HFF-Myc (cell line): ENCODE results near the gene SLC16A9.

Experiments used
- DNase-seq: peaks from one replicate; pipeline ENCODE4 v3.0.0-alpha.2; 2011; ENCODE audit warnings: low read depth; ENCODE audit errors: extremely low read depth
- H3K4me3 ChIP-seq: replicated peaks from 2 replicates; pipeline ENCODE4 v1.5.1; 2011; ENCODE audit warnings: low read depth, mild to moderate bottlenecking, control low read depth, low read length
- TF ChIP-seq, protein P1 (sequence below): IDR thresholded peaks from 2 replicates; pipeline ENCODE4 v1.5.1; 2012; ENCODE audit warnings: mild to moderate bottlenecking, low read depth, low read length, control low read depth; ENCODE audit errors: missing control alignments

SLC16A9 gene

DNA sequence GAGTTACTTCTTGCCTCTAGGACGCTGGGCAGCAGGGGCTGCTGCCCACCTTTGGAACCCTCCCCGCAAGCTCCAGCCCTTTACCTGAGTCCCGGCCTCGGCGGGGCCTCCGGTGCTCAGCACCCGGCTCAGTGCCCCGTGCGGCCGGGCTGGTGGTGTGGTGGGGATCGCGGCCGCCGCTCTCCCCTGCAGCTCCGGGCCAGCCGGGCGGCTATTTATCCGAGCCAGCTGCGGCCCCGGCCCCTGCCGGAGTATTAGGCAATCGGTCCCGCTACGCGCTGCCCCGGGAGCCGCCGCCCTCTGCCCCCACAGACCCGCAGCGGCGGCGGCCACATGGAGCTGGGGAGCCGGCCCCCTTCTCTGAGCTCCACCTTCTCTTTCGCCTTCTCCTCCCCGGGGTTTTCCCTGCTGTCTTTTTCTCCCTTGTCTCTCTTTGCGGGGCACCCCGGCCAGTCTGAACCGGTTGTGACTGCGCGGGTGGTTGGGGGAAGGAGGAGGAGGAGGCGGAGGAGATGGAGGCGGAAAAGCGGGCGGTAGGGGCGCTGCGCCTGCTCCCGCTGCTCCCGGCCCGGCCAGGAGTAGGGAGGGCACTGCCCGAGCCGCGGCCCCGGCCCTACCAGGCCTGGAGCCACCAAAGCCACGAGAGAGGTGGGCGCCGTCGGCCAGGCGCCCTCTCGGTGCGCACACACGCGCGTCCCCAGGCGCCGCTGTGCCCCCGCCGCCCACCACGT is at the start of gene SLC16A9:
Gene SLC16A9, minus strand, starts transcription at position 456 of the 731 bp plus-strand sequence. CDS start 25,559 bp downstream, outside the sequence.
- peak within 1 kb of the TSS; percentile 45 for H3K4me3 ChIP-seq
- peak; percentile 2 for DNase-seq
- TF ChIP-seq, protein P1, sequence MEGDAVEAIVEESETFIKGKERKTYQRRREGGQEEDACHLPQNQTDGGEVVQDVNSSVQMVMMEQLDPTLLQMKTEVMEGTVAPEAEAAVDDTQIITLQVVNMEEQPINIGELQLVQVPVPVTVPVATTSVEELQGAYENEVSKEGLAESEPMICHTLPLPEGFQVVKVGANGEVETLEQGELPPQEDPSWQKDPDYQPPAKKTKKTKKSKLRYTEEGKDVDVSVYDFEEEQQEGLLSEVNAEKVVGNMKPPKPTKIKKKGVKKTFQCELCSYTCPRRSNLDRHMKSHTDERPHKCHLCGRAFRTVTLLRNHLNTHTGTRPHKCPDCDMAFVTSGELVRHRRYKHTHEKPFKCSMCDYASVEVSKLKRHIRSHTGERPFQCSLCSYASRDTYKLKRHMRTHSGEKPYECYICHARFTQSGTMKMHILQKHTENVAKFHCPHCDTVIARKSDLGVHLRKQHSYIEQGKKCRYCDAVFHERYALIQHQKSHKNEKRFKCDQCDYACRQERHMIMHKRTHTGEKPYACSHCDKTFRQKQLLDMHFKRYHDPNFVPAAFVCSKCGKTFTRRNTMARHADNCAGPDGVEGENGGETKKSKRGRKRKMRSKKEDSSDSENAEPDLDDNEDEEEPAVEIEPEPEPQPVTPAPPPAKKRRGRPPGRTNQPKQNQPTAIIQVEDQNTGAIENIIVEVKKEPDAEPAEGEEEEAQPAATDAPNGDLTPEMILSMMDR: peak; percentile 28

DNA sequence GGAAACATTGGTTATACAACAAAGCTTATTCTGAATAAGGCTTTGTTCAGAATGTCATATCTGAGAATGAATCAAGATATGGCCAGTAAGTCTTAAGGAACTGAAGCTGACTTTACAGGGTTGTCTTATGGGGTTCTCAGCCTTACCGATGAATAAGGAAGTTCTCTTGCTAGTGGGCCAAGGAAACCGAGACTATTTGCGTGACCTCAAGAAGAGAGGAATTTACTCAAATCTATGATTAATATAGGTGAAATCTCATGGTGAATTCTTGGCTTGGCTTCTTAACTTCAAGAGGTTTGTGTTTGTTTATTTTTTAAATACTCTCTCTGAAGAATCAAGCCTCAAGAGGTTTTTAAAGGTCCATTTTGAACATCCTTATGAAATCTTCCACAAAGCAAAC is 48.3 kb upstream of the SLC16A9 start:
- H3K4me3 ChIP-seq: no peak overlapping the region
- no peak for DNase-seq
- TF ChIP-seq, protein P1: no peak

GRCh38 chr10:59754951-59755350 is 45.3 kb upstream of the SLC16A9 start:
- no peak overlapping the region for H3K4me3 ChIP-seq
- TF ChIP-seq, protein P1: no peak
- DNase-seq: no peak

DNA sequence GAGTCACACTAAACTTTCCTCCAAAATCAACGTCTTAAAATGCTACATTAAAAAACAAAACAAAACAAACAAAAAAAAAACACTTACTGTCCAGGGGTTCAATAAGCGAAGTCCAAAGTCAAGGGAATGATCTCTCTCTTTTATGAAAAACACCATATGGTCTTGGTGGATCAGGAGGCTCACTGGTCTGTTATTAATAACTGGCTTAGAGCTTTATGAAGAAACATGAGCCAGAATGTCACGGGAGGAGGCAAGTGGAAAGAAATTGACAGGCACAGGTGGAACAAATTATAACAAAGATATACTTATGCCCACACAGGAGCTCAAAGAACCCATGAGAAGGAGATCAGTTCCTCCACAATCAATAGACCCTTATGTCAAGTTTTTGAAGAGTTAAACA is 43.6 kb upstream of the SLC16A9 start, which contains the start of gene MRLN:
Gene MRLN, minus strand, starts transcription at position 189 of the 400 bp plus-strand sequence.
- no peak within 1 kb of the TSS for H3K4me3 ChIP-seq
- no peak for DNase-seq
- TF ChIP-seq, protein P1: no peak

DNA sequence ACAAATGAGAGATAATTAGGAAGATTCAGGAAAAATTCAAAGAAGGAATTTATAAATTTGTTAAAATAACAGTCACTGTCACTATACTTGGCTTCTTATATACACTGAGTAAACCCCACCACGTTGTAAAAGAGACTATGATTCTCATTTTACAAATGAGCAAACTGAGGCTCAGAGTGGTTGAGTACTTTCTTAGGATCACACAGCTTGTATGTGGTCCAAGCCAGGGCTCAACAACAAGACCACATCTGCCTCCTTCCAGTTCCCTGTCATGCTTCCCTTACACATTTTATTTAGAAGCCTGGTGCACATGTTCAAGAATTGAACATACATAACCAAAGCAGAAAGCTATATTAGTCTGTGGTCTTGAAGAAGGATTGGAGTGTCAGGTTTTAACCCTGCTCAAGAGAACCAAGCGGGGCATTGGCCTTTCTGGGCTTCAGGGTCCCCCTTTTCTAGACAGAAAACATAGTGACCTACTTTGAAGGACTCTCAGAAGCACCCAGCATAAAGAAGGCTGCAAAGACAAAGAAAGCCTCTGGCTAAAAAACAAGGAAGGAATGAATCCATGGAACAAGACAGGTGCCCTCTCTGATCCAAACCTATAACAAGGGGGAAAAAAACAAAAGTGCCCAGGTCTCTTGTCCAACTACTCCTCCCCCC is 42.8 kb upstream of the SLC16A9 start:
- no peak overlapping the region for H3K4me3 ChIP-seq
- TF ChIP-seq, protein P1: no peak
- no peak for DNase-seq

DNA sequence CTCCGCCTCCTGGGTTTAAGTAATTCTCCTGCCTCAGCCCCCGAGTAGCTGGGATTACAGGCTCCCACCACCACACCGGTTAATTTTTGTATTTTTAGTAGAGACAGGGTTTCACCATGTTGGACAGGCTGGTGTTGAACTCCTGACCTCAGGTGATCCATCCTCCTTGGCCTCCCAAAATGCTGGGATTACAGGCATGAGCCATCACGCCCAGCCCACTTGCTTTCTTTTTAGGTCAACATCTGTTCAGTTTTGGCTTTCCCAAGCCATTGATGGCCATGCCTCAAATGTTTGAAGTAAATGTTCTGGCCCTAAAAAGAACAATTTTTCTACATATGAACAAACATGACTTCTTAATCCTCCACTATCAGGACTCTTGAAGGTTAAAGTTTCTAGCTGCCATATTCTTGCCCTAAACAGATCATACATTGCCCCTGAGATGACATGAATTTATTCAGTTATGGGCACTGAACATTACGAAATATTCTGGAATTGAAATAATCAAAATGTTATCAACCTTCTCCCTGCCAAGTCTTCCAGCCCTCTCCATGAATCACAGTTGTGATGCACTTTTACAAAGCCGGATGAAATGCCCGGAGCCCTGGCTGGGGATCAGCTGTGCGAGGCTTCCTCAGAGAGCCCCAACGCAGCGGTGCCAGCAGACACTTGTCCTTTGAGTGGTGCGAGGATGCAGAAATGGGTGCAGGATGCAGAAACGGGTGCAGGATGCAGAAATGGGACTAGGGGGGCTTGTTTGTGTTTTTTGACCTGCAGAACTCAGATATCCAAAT is 40.7 kb upstream of the SLC16A9 start:
- DNase-seq: no peak
- H3K4me3 ChIP-seq: no peak overlapping the region
- TF ChIP-seq, protein P1: no peak
